Liver (tissue), 9 donors: Measurements from ENCODE around the gene CES2. TPM values are rescaled to one million over a fixed set of nuclear protein-coding genes. Genes with fewer than 3 reads are reported as not detected.

Experiments
- DNase-seq: peaks from one replicate; pipeline ENCODE4 v3.0.0-alpha.2; 2017; ENCODE audit warnings: low spot score
- H3K27ac ChIP-seq, 2 donors: one replicate each; pipeline ENCODE4 v1.7.0; 2013; ENCODE audit warnings: inconsistent platforms in 2 of 2, low read length in 2 of 2, control low read depth in 1 of 2, low read depth in 1 of 2, mild to moderate bottlenecking in 1 of 2
- H3K27me3 ChIP-seq, 4 donors: one replicate each; pipeline versions ENCODE4 v1.6.1 to v1.7.0; 2013; ENCODE audit warnings: low read length in 3 of 4, inconsistent platforms in 1 of 4, mild to moderate bottlenecking in 1 of 4, moderate library complexity in 1 of 4; ENCODE audit not compliant: control insufficient read depth in 4 of 4, insufficient read depth in 4 of 4
- H3K36me3 ChIP-seq, 4 donors: one replicate each; pipeline versions ENCODE4 v1.6.1 to v1.7.0; 2013; ENCODE audit warnings: low read length in 3 of 4, mild to moderate bottlenecking in 3 of 4, low read depth in 1 of 4, moderate library complexity in 1 of 4; ENCODE audit not compliant: control insufficient read depth in 4 of 4, insufficient read depth in 3 of 4
- H3K4me1 ChIP-seq, 4 donors: one replicate each; pipeline versions ENCODE4 v1.6.1 to v1.7.0; 2013; ENCODE audit warnings: low read length in 3 of 4, mild to moderate bottlenecking in 3 of 4, moderate library complexity in 1 of 4; ENCODE audit not compliant: control insufficient read depth in 4 of 4, insufficient read depth in 4 of 4
- H3K4me3 ChIP-seq, 3 donors: one replicate each; pipeline versions ENCODE4 v1.6.1 to v1.7.0; 2013; ENCODE audit warnings: low read length in 3 of 3, control low read depth in 1 of 3, low read depth in 1 of 3, mild to moderate bottlenecking in 1 of 3
- H3K9ac ChIP-seq, 2 donors: one replicate each; pipeline ENCODE4 v1.7.0; 2013; ENCODE audit warnings: low read length in 2 of 2, mild to moderate bottlenecking in 2 of 2, moderate library complexity in 2 of 2, control low read depth in 1 of 2, low read depth in 1 of 2
- H3K9me3 ChIP-seq, 4 donors: one replicate each; pipeline versions ENCODE4 v1.6.1 to v1.7.0; 2013; ENCODE audit warnings: low read length in 3 of 4; ENCODE audit not compliant: control insufficient read depth in 4 of 4
- ATF3 ChIP-seq: IDR thresholded peaks from 2 replicates; pipeline ENCODE4 v1.6.1; 2016; ENCODE audit warnings: antibody characterized with exemption
- CTCF ChIP-seq: fragments of 150-350 bp; IDR thresholded peaks from 2 replicates; pipeline ENCODE4 v1.5.1; 2017; ENCODE audit warnings: improper control_type of control experiment, low read depth, low read length; ENCODE audit not compliant: missing input control
- EGR1 ChIP-seq, 2 donors: IDR thresholded peaks; 2 replicates each; pipeline ENCODE4 v1.6.1; 2016 to 2018; ENCODE audit warnings: antibody characterized with exemption in 2 of 2, low read depth in 2 of 2
- FOXA1 ChIP-seq: IDR thresholded peaks from 2 replicates; pipeline ENCODE4 v1.6.1; 2016; ENCODE audit warnings: antibody characterized with exemption
- FOXA2 ChIP-seq: IDR thresholded peaks from 2 replicates; pipeline ENCODE4 v1.6.1; 2016; ENCODE audit warnings: antibody characterized with exemption
- GABPA ChIP-seq, 2 donors: IDR thresholded peaks in 1 of 2; conservative IDR thresholded peaks in 1 of 2; 2 replicates each; pipeline ENCODE4 v1.6.1; 2016; ENCODE audit warnings: antibody characterized with exemption in 2 of 2, mild to moderate bottlenecking in 1 of 2, moderate library complexity in 1 of 2
- HNF4A ChIP-seq, 2 donors: conservative IDR thresholded peaks; 2 replicates each; pipeline ENCODE4 v1.6.1; 2016; ENCODE audit warnings: antibody characterized with exemption in 2 of 2, mild to moderate bottlenecking in 2 of 2
- HNF4G ChIP-seq: IDR thresholded peaks from 2 replicates; pipeline ENCODE4 v1.6.1; 2016; ENCODE audit warnings: antibody characterized with exemption
- JUND ChIP-seq, 2 donors: IDR thresholded peaks; 2 replicates each; pipeline ENCODE4 v1.6.1; 2016; ENCODE audit warnings: antibody characterized with exemption in 2 of 2
- MAX ChIP-seq: IDR thresholded peaks from 2 replicates; pipeline ENCODE4 v1.6.1; 2016; ENCODE audit warnings: antibody characterized with exemption
- NR2F2 ChIP-seq: IDR thresholded peaks from 2 replicates; pipeline ENCODE4 v1.6.1; 2016; ENCODE audit warnings: antibody characterized with exemption
- RAD21 ChIP-seq, 2 donors: IDR thresholded peaks; 2 replicates each; pipeline ENCODE4 v1.6.1; 2016; ENCODE audit warnings: antibody characterized with exemption in 2 of 2, mild to moderate bottlenecking in 2 of 2
- REST ChIP-seq: IDR thresholded peaks from 2 replicates; pipeline ENCODE4 v1.6.1; 2016; ENCODE audit warnings: antibody characterized with exemption, mild to moderate bottlenecking
- RXRA ChIP-seq, 2 donors: IDR thresholded peaks; 2 replicates each; pipeline ENCODE4 v1.6.1; 2017 to 2018; ENCODE audit warnings: antibody characterized with exemption in 2 of 2, mild to moderate bottlenecking in 1 of 2
- SP1 ChIP-seq: IDR thresholded peaks from 2 replicates; pipeline ENCODE4 v1.6.1; 2018; ENCODE audit warnings: antibody characterized with exemption, mild to moderate bottlenecking
- WGBS: extraction: QIAGEN DNeasy Blood & Tissue Kit; methylation state at CpG from one replicate; pipeline ENCODE4 v1.1.7; 2013; 5-methylcytosine and 5-hydroxymethylcytosine counted together
- polyA plus RNA-seq, 2 donors: library from polyadenylated mRNA; stranded (reverse) in 1 of 2; unstranded in 1 of 2; fragments of 200-250 nt in 1 of 2; fragments of >200 nt in 1 of 2; fragmentation: Nextera tagmentation in 1 of 2; extraction: Ambion mirVana in 1 of 2; gene quantifications; one replicate each; pipeline versions ENCODE4 v1.2.1 to v1.2.3, GENCODE V29; 2013 to 2015
- total RNA-seq, 2 donors: library from RNA; depleted of rRNA; stranded (reverse); fragments of >200 nt; gene quantifications; one replicate each; pipeline ENCODE4 v1.2.3, GENCODE V29; 2014
- TF ChIP-seq, protein P1 (sequence below): IDR thresholded peaks from 2 replicates; pipeline ENCODE4 v1.6.1; 2016; ENCODE audit warnings: antibody characterized with exemption
- donor health status: healthy.
- donor health status: healthy.
- donor health status: healthy.
- donor health status: healthy.
- donor health status: healthy.

CES2 gene
- total and polyA plus RNA-seq, 4 donors, result 21.2 to 200 (median 182) TPM

DNA sequence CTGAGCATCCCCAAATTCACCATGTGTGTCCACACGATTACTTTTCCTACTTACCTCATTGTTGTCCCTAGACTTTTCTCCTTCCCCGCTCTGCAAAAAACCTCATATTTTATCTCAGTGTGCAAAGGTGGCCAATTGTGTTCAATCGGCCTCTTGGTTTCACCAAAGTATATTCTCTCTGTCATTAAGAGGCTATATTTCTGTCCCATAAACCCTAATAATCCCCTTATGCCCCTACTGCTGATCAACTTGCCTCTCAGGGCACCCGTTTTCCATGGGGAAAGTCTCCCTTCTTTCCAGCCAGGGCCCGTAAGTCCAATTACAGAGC is 11.6 kb downstream of the CES2 start:
- no peak for DNase-seq
- Histone ChIP-seq H3K9ac (no peak overlapping the region), H3K27ac (no peak overlapping the region), H3K4me1 (peaks cover 10 to 32% (median 25%) of the 10 kb centered on the region in 4 donors), H3K36me3 (peaks cover 11 to 20% (median 16%) of the 10 kb centered on the region in 4 donors), H3K27me3 (no peaks in the 10 kb centered on the region), H3K9me3 (no peaks in the 10 kb centered on the region), H3K4me3 (no peak overlapping the region)
- TF ChIP-seq HNF4A (conservative IDR thresholded peaks at IDR 0.05) (no peak), MAX (no peak), CTCF (no peak), NR2F2 (no peak), SP1 (no peak), REST (no peak), GABPA (IDR thresholded peaks at IDR 0.05 in 1 of 2, conservative IDR thresholded peaks at IDR 0.05 in 1 of 2) (no peak), FOXA1 (no peak), JUND (IDR thresholded peaks at IDR 0.05) (no peak), ATF3 (no peak), RXRA (IDR thresholded peaks at IDR 0.05) (no peak), EGR1 (IDR thresholded peaks at IDR 0.05; ENCODE audit: low read depth in 2 of 2) (no peak), HNF4G (no peak), FOXA2 (no peak), RAD21 (IDR thresholded peaks at IDR 0.05) (no peak)
- WGBS, result 27% methylated on average over 5 of the region's 5 CpGs

- Histone ChIP-seq H3K4me1 (peaks cover 10 to 32% (median 25%) of the 10 kb centered on the region in 4 donors), H3K9me3 (no peaks in the 10 kb centered on the region), H3K9ac (no peak overlapping the region), H3K36me3 (peaks cover 7 to 14% (median 11%) of the 10 kb centered on the region in 4 donors), H3K27me3 (no peaks in the 10 kb centered on the region), H3K27ac (no peak overlapping the region), H3K4me3 (peak overlapping the region; percentile 35 to 54 (median 46))
- WGBS, result under 1% methylated on average over 22 of the region's 23 CpGs
- peak; percentile 82 for DNase-seq
- TF ChIP-seq MAX (no peak), RXRA (IDR thresholded peaks at IDR 0.05) (peak; percentile 41 to 72), HNF4A (conservative IDR thresholded peaks at IDR 0.05) (peak; percentile 13 to 60), REST (peak; percentile 9), CTCF (peak; percentile 94), NR2F2 (peak; percentile 40), FOXA2 (no peak), JUND (IDR thresholded peaks at IDR 0.05) (no peak)
- TF ChIP-seq, protein P1, sequence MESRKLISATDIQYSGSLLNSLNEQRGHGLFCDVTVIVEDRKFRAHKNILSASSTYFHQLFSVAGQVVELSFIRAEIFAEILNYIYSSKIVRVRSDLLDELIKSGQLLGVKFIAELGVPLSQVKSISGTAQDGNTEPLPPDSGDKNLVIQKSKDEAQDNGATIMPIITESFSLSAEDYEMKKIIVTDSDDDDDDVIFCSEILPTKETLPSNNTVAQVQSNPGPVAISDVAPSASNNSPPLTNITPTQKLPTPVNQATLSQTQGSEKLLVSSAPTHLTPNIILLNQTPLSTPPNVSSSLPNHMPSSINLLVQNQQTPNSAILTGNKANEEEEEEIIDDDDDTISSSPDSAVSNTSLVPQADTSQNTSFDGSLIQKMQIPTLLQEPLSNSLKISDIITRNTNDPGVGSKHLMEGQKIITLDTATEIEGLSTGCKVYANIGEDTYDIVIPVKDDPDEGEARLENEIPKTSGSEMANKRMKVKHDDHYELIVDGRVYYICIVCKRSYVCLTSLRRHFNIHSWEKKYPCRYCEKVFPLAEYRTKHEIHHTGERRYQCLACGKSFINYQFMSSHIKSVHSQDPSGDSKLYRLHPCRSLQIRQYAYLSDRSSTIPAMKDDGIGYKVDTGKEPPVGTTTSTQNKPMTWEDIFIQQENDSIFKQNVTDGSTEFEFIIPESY, result no peak
Measured at GRCh38 chr16:66947302-66948065, 12.2 kb downstream of the CES2 start.
